Activated naive CD8-positive, alpha-beta T cell (primary cell): ENCODE measurements around the gene NPIPB9.
A peak's percentile ranks its signal among the peaks of the same experiment; 100 is the strongest.
"Not testable (repeated sequence)": the region's sequence is repeated elsewhere in the genome, so short reads cannot be mapped to it uniquely, and the experiment has no call there.

ENCODE experiments used
- H3K27ac Mint-ChIP-seq: one replicate; pipeline ENCODE4 v1.8.0; 2021; ENCODE audit warnings: mixed read lengths
- H3K27me3 Mint-ChIP-seq: one replicate; pipeline ENCODE4 v1.8.0; 2021; ENCODE audit warnings: mixed read lengths
- H3K36me3 Mint-ChIP-seq: one replicate; pipeline ENCODE4 v1.8.0; 2021; ENCODE audit warnings: mixed read lengths
- H3K4me1 Mint-ChIP-seq: one replicate; pipeline ENCODE4 v1.8.0; 2021; ENCODE audit warnings: low read depth, mixed read lengths
- H3K4me3 Mint-ChIP-seq: one replicate; pipeline ENCODE4 v1.8.0; 2021; ENCODE audit warnings: mild to moderate bottlenecking, mixed read lengths
- H3K9me3 Mint-ChIP-seq: one replicate; pipeline ENCODE4 v1.8.0; 2021; ENCODE audit warnings: low read depth, mixed read lengths

Gene NPIPB9

DNA sequence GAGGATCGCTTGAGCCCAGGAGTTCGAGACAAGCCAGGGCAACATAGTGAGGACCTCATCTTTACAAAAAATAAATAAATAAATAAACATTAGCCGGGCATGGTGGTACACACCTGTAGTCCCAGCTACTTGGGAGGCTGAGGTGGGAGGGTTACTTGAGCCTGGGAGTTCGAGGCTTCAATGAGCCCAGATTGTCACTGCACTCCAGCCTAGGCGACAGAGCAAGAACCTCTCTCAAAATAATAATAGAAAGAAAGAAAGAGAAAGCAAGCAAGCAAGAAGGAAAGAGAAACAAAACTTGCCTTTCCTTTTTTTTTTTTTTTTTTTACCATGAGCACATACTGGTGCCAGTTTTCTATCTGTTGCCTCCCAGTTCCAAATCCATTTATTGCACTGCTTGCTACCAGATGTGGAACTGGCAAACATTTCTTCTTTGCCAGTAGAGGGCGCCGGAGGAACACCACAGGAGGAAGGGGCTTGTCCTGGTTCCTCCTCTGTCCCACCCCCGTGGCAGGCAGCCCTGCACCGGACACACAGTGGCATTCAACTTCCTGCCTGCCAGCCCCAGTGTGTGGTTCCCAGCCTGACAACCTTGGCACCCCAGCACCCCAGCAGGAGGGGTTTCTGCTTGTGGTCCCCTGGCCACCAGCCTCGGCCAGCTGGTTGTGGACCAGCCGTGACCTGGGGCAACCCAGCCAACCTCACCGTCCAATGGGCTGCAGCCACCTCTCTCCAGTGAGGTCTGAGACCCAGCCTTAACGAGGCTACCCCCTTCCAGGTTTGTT is 50.8 kb downstream of the NPIPB9 start:
- H3K27ac Mint-ChIP-seq, H3K4me3 Mint-ChIP-seq, H3K4me1 Mint-ChIP-seq, H3K36me3 Mint-ChIP-seq, H3K27me3 Mint-ChIP-seq, H3K9me3 Mint-ChIP-seq: not testable (repeated sequence)

GRCh38 chr16:28807445-28808120 is 56.0 kb downstream of the NPIPB9 start:
- not testable (repeated sequence) for H3K9me3 Mint-ChIP-seq, H3K4me1 Mint-ChIP-seq, H3K27me3 Mint-ChIP-seq, H3K36me3 Mint-ChIP-seq, H3K4me3 Mint-ChIP-seq, H3K27ac Mint-ChIP-seq

GRCh38 chr16:28820016-28820415 is 68.4 kb downstream of the NPIPB9 start:
- Mint-ChIP-seq H3K4me1 (peaks cover 21% of the 10 kb centered on the region), H3K27ac (no peak overlapping the region), H3K27me3 (no peaks in the 10 kb centered on the region), H3K4me3 (no peak overlapping the region), H3K36me3 (peaks cover 8% of the 10 kb centered on the region), H3K9me3 (no peaks in the 10 kb centered on the region)

DNA sequence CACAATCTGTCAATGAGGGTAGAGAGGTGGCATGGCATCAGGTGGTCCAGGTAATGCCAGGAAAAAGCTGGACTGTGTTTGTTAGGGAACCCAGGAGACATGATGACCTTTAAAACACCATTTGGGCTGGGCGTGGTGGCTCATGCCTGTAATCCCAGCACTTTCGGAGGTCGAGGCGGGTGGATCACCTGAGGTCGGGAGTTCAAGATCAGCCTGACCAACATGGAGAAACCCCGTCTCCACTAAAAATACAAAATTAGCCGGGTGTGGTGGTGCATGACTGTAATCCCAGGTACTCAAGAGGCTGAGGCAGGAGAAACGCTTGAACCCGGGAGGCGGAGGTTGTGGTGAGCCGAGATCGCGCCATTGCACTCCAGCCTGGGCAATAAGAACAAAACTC is 69.0 kb downstream of the NPIPB9 start:
- not testable (repeated sequence) for H3K9me3 Mint-ChIP-seq, H3K27ac Mint-ChIP-seq, H3K27me3 Mint-ChIP-seq
- Mint-ChIP-seq H3K36me3 (peaks cover 11% of the 10 kb centered on the region), H3K4me3 (peak overlapping the region; percentile 61), H3K4me1 (peaks cover 26% of the 10 kb centered on the region)

DNA sequence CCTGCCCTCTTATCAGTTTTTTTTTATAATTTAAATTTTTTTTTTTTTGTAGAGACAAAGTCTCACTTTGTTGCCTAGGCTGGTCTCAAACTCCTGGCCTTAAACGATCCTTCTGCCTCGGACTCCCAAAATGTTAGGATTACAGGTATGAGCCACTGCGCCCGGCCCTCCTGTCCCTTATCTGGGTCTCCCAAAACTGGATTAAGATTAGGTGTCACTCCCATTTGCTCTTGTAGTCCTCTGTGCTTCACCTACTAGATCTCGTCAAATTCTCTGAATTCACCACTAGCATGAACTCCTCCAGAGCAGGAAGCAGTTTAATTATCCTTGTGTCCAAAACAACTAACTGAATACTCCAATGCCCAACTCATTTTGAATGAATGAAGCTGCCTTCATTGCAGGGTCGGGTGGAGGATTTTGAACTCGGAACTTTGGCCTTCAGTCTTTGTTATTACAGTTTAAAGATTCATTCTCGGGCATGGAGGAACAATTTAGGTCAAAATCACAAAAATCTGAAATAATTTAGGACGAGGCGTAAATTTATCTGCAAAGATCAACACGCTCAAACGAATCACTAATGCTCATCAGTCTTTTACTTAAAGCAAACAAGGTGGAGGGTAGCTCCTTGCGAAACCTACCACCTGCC is 70.4 kb downstream of the NPIPB9 start:
- Mint-ChIP-seq H3K4me1 (peaks cover 41% of the 10 kb centered on the region), H3K27me3 (no peaks in the 10 kb centered on the region), H3K4me3 (peak overlapping the region; percentile 90), H3K27ac (peak overlapping the region; percentile 91), H3K9me3 (no peaks in the 10 kb centered on the region), H3K36me3 (peaks cover 15% of the 10 kb centered on the region)
